Measurements from ENCODE around the gene FCSK.

- TF ChIP-seq, protein P1, sequence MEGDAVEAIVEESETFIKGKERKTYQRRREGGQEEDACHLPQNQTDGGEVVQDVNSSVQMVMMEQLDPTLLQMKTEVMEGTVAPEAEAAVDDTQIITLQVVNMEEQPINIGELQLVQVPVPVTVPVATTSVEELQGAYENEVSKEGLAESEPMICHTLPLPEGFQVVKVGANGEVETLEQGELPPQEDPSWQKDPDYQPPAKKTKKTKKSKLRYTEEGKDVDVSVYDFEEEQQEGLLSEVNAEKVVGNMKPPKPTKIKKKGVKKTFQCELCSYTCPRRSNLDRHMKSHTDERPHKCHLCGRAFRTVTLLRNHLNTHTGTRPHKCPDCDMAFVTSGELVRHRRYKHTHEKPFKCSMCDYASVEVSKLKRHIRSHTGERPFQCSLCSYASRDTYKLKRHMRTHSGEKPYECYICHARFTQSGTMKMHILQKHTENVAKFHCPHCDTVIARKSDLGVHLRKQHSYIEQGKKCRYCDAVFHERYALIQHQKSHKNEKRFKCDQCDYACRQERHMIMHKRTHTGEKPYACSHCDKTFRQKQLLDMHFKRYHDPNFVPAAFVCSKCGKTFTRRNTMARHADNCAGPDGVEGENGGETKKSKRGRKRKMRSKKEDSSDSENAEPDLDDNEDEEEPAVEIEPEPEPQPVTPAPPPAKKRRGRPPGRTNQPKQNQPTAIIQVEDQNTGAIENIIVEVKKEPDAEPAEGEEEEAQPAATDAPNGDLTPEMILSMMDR (IDR thresholded peaks at IDR 0.05), result no peak
- no peak for TF ChIP-seq POLR2A (IDR thresholded peaks at IDR 0.05)
Observed at GRCh38 chr16:70467608-70468007, 13.2 kb downstream of the FCSK start.

All from body of pancreas (tissue), 4 donors.